OCI-LY1 (cell line): ENCODE measurements around the gene INTS15.

Source experiments
- CTCF ChIP-seq: fragments of 200-600 bp; sonication (generic), shearing (Covaris generic); IDR thresholded peaks from 2 replicates; pipeline ENCODE4 v1.5.1; 2017; ENCODE audit warnings: mild to moderate bottlenecking, antibody characterized with exemption, low read length, moderate library complexity, mixed read lengths
- EZH2 ChIP-seq: fragments of 200-600 bp; sonication (generic), shearing (Covaris generic); IDR thresholded peaks from 2 replicates; pipeline ENCODE4 v1.8.0; 2017; ENCODE audit warnings: borderline replicate concordance, mixed run types, mild to moderate bottlenecking, antibody characterized with exemption, low read length, moderate library complexity, mixed read lengths

- TF ChIP-seq CTCF (no peak), EZH2 (no peak)
These were observed 30.1 kb downstream of the INTS15 start for GRCh38 chr7:6619961-6620360.
